GM10266 (cell line): Measurements from ENCODE around the gene PNCK.

Experiments used
- DNase-seq: peaks from one replicate; pipeline ENCODE4 v3.0.0; 2012; ENCODE audit errors: extremely low spot score
- CTCF ChIP-seq: IDR thresholded peaks from 2 replicates; pipeline ENCODE4 v1.5.1; 2012; ENCODE audit warnings: mild to moderate bottlenecking, low read depth; ENCODE audit not compliant: control insufficient read depth, insufficient read depth; ENCODE audit errors: missing control alignments

The PNCK gene

GRCh38 chrX:153642655-153643430, 30.8 kb downstream of the PNCK start:
- DNase-seq = no peak

GRCh38 chrX:153642051-153642654, 31.5 kb downstream of the PNCK start:
- no peak for TF ChIP-seq CTCF
- DNase-seq = no peak

More at GRCh38 chrX:153642655-153643430, 30.8 kb downstream of the PNCK start:
- TF ChIP-seq CTCF = no peak

- no peak for TF ChIP-seq CTCF
- no peak for DNase-seq
Measured at GRCh38 chrX:153641627-153642026, 32.0 kb downstream of the PNCK start.

- TF ChIP-seq CTCF = no peak
- DNase-seq = no peak
Measured at GRCh38 chrX:153640736-153641575, 32.7 kb downstream of the PNCK start.

GRCh38 chrX:153640045-153640686, 33.4 kb downstream of the PNCK start:
- no peak for TF ChIP-seq CTCF
- no peak for DNase-seq

- no peak for DNase-seq
- TF ChIP-seq CTCF = no peak
Measured at GRCh38 chrX:153639177-153640044, 34.2 kb downstream of the PNCK start.
